Neural progenitor cell (in vitro differentiated cells): ENCODE results near the gene CDC42SE2. TPM values are rescaled to one million over a fixed set of nuclear protein-coding genes. Genes with fewer than 3 reads are reported as not detected.

Experiments used
- DNase-seq: peaks from one replicate; pipeline ENCODE4 v3.0.0-alpha.2; 2016; ENCODE audit warnings: low spot score
- H2AFZ ChIP-seq: fragments of 200-600 bp; sonication (generic); replicated peaks from 2 replicates; pipeline ENCODE4 v1.6.1; 2016; ENCODE audit warnings: antibody characterized with exemption
- H3F3A ChIP-seq: fragments of 200-600 bp; sonication (generic); 2 replicates; pipeline ENCODE4 v1.6.1; 2016; ENCODE audit warnings: antibody characterized with exemption, low read depth
- H3K27ac ChIP-seq: fragments of 200-600 bp; sonication (generic); 2 replicates; pipeline ENCODE4 v1.5.1; 2016; ENCODE audit warnings: mild to moderate bottlenecking
- H3K27me3 ChIP-seq: fragments of 200-600 bp; sonication (generic); 2 replicates; pipeline ENCODE4 v1.6.1; 2016; ENCODE audit warnings: mild to moderate bottlenecking, moderate library complexity
- H3K36me3 ChIP-seq: fragments of 200-600 bp; sonication (generic); 2 replicates; pipeline ENCODE4 v1.5.1; 2016
- H3K4me1 ChIP-seq: fragments of 200-600 bp; sonication (generic); 2 replicates; pipeline ENCODE4 v1.6.1; 2016; ENCODE audit warnings: mixed run types
- H3K4me2 ChIP-seq: fragments of 200-600 bp; sonication (generic); 2 replicates; pipeline ENCODE4 v1.6.1; 2016
- H3K4me3 ChIP-seq: fragments of 200-600 bp; sonication (generic); 2 replicates; pipeline ENCODE4 v1.5.1; 2016
- H3K79me2 ChIP-seq: fragments of 200-600 bp; sonication (generic); 2 replicates; pipeline ENCODE4 v1.6.1; 2016; ENCODE audit warnings: low read depth
- H3K9ac ChIP-seq: fragments of 200-600 bp; sonication (generic); 2 replicates; pipeline ENCODE4 v1.6.1; 2016
- H3K9me3 ChIP-seq: fragments of 200-600 bp; sonication (generic); 2 replicates; pipeline ENCODE4 v1.5.1; 2016; ENCODE audit warnings: low read depth
- H4K20me1 ChIP-seq: fragments of 200-600 bp; sonication (generic); 2 replicates; pipeline ENCODE4 v1.6.1; 2016; ENCODE audit warnings: low read depth
- H3K27ac Mint-ChIP-seq: 3 replicates; pipeline ENCODE4 v1.8.0; 2021; ENCODE audit warnings: mixed read lengths
- H3K27me3 Mint-ChIP-seq: 2 replicates; pipeline ENCODE4 v1.8.0; 2022; ENCODE audit warnings: low read depth, mild to moderate bottlenecking, inconsistent platforms, moderate library complexity, mixed read lengths; ENCODE audit not compliant: insufficient read depth
- H3K36me3 Mint-ChIP-seq: 3 replicates; pipeline ENCODE4 v1.8.0; 2021; ENCODE audit warnings: mixed read lengths
- H3K4me1 Mint-ChIP-seq: 3 replicates; pipeline ENCODE4 v1.8.0; 2021; ENCODE audit warnings: mixed read lengths
- H3K4me3 Mint-ChIP-seq: 3 replicates; pipeline ENCODE4 v1.8.0; 2021; ENCODE audit warnings: mild to moderate bottlenecking, moderate library complexity, mixed read lengths
- H3K9me3 Mint-ChIP-seq: 3 replicates; pipeline ENCODE4 v1.8.0; 2020; ENCODE audit warnings: mixed read lengths
- CTCF ChIP-seq: fragments of 200-600 bp; sonication (generic); IDR thresholded peaks from 2 replicates; pipeline ENCODE4 v1.5.1; 2017; ENCODE audit warnings: antibody characterized with exemption, mild to moderate bottlenecking
- EZH2 ChIP-seq: fragments of 200-600 bp; sonication (generic); IDR thresholded peaks from 2 replicates; pipeline ENCODE4 v1.6.1; 2017; ENCODE audit warnings: antibody characterized with exemption, mild to moderate bottlenecking, moderate library complexity
- EZH2phosphoT487 ChIP-seq: fragments of 200-600 bp; sonication (generic); IDR thresholded peaks from 2 replicates; pipeline ENCODE4 v1.6.1; 2017; ENCODE audit warnings: antibody characterized with exemption
- total RNA-seq: library from RNA; depleted of rRNA; stranded (reverse); fragments of >200 nt; gene quantifications from 2 replicates; pipeline ENCODE4 v1.2.3, GENCODE V29; 2015; ENCODE audit warnings: low replicate concordance

Gene CDC42SE2
- total RNA-seq, 1 donor from 2014 or later: 79.9 TPM

- H3K4me3 ChIP-seq: no peak overlapping the region
- H3K36me3 ChIP-seq: no peaks in the 10 kb centered on the region
- no peaks in the 10 kb centered on the region for H3K9me3 Mint-ChIP-seq
- no peaks in the 10 kb centered on the region for H3K27me3 ChIP-seq
- H3K36me3 Mint-ChIP-seq: no peaks in the 10 kb centered on the region
- no peak overlapping the region for H2AFZ ChIP-seq
- no peak for DNase-seq
- no peak overlapping the region for H3K9ac ChIP-seq
- no peak overlapping the region for H3K27ac ChIP-seq
- no peaks in the 10 kb centered on the region for H3F3A ChIP-seq
- peaks cover 4% of the 10 kb centered on the region for H3K4me1 Mint-ChIP-seq
- no peaks in the 10 kb centered on the region for H3K9me3 ChIP-seq
- peaks cover 4% of the 10 kb centered on the region for H3K4me1 ChIP-seq
- no peak overlapping the region for H3K27ac Mint-ChIP-seq
- TF ChIP-seq EZH2phosphoT487: no peak
- no peak for TF ChIP-seq EZH2
- TF ChIP-seq CTCF: no peak
- H3K4me2 ChIP-seq: no peak overlapping the region
- no peak overlapping the region for H3K4me3 Mint-ChIP-seq
- H4K20me1 ChIP-seq: no peaks in the 10 kb centered on the region
- H3K79me2 ChIP-seq: no peaks in the 10 kb centered on the region
- no peaks in the 10 kb centered on the region for H3K27me3 Mint-ChIP-seq
Measured at GRCh38 chr5:131225282-131225974, 38.4 kb upstream of the CDC42SE2 start.

- no peaks in the 10 kb centered on the region for H3K79me2 ChIP-seq
- no peaks in the 10 kb centered on the region for H3K36me3 Mint-ChIP-seq
- no peaks in the 10 kb centered on the region for H3K36me3 ChIP-seq
- no peak overlapping the region for H3K9ac ChIP-seq
- peaks cover 4% of the 10 kb centered on the region for H3K4me1 ChIP-seq
- H3K9me3 Mint-ChIP-seq: no peaks in the 10 kb centered on the region
- no peak overlapping the region for H3K4me2 ChIP-seq
- peaks cover 5% of the 10 kb centered on the region for H3K4me1 Mint-ChIP-seq
- H3K27ac Mint-ChIP-seq: no peak overlapping the region
- H2AFZ ChIP-seq: no peak overlapping the region
- no peak overlapping the region for H3K27ac ChIP-seq
- H4K20me1 ChIP-seq: no peaks in the 10 kb centered on the region
- no peaks in the 10 kb centered on the region for H3K27me3 Mint-ChIP-seq
- no peaks in the 10 kb centered on the region for H3F3A ChIP-seq
- H3K9me3 ChIP-seq: no peaks in the 10 kb centered on the region
- H3K27me3 ChIP-seq: no peaks in the 10 kb centered on the region
- TF ChIP-seq EZH2phosphoT487 (no peak), EZH2 (no peak), CTCF (no peak)
- H3K4me3 ChIP-seq: no peak overlapping the region
- DNase-seq: no peak
- no peak overlapping the region for H3K4me3 Mint-ChIP-seq
Measured at GRCh38 chr5:131226899-131227298, 37.0 kb upstream of the CDC42SE2 start.

GRCh38 chr5:131228646-131229045 lies 35.2 kb upstream of the CDC42SE2 start:
- H3K4me1 ChIP-seq: peaks cover 4% of the 10 kb centered on the region
- no peak overlapping the region for H3K9ac ChIP-seq
- H3K27me3 Mint-ChIP-seq: no peaks in the 10 kb centered on the region
- H3K4me2 ChIP-seq: no peak overlapping the region
- H3K4me1 Mint-ChIP-seq: peaks cover 5% of the 10 kb centered on the region
- no peaks in the 10 kb centered on the region for H3F3A ChIP-seq
- no peaks in the 10 kb centered on the region for H3K9me3 ChIP-seq
- H3K4me3 ChIP-seq: no peak overlapping the region
- no peaks in the 10 kb centered on the region for H3K79me2 ChIP-seq
- no peaks in the 10 kb centered on the region for H3K36me3 ChIP-seq
- no peak overlapping the region for H3K4me3 Mint-ChIP-seq
- H3K27ac ChIP-seq: no peak overlapping the region
- H2AFZ ChIP-seq: no peak overlapping the region
- TF ChIP-seq EZH2phosphoT487 (no peak), EZH2 (no peak), CTCF (no peak)
- no peaks in the 10 kb centered on the region for H3K9me3 Mint-ChIP-seq
- no peak overlapping the region for H3K27ac Mint-ChIP-seq
- H3K27me3 ChIP-seq: no peaks in the 10 kb centered on the region
- DNase-seq: no peak
- no peaks in the 10 kb centered on the region for H3K36me3 Mint-ChIP-seq
- no peaks in the 10 kb centered on the region for H4K20me1 ChIP-seq
